ENCODE data around the gene TEAD1. TPM values are rescaled to one million over a fixed set of nuclear protein-coding genes. Genes with fewer than 3 reads are reported as not detected.

TEAD1 gene
- total and polyA plus RNA-seq, 9 of the 15 experiments (the other 6 are each of a cell fraction or from before 2014, with no cell fraction given): 1.7 to 17.7 (median 10.8) TPM

GRCh38 chr11:12989428-12990161 is 315.4 kb downstream of the TEAD1 start (continued):
- TF ChIP-seq, protein P1, sequence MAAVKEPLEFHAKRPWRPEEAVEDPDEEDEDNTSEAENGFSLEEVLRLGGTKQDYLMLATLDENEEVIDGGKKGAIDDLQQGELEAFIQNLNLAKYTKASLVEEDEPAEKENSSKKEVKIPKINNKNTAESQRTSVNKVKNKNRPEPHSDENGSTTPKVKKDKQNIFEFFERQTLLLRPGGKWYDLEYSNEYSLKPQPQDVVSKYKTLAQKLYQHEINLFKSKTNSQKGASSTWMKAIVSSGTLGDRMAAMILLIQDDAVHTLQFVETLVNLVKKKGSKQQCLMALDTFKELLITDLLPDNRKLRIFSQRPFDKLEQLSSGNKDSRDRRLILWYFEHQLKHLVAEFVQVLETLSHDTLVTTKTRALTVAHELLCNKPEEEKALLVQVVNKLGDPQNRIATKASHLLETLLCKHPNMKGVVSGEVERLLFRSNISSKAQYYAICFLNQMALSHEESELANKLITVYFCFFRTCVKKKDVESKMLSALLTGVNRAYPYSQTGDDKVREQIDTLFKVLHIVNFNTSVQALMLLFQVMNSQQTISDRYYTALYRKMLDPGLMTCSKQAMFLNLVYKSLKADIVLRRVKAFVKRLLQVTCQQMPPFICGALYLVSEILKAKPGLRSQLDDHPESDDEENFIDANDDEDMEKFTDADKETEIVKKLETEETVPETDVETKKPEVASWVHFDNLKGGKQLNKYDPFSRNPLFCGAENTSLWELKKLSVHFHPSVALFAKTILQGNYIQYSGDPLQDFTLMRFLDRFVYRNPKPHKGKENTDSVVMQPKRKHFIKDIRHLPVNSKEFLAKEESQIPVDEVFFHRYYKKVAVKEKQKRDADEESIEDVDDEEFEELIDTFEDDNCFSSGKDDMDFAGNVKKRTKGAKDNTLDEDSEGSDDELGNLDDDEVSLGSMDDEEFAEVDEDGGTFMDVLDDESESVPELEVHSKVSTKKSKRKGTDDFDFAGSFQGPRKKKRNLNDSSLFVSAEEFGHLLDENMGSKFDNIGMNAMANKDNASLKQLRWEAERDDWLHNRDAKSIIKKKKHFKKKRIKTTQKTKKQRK (IDR thresholded peaks at IDR 0.05; ENCODE audit: borderline replicate concordance, low read depth, low read length): no peak
- TF ChIP-seq ZBTB17 (CRISPR knock-in tag; IDR thresholded peaks at IDR 0.05) (no peak), DLX4 (CRISPR knock-in tag; IDR thresholded peaks at IDR 0.05) (no peak), CBFA2T2 (conservative IDR thresholded peaks at IDR 0.05) (peak; percentile 94), PATZ1 (CRISPR knock-in tag; IDR thresholded peaks at IDR 0.05; ENCODE audit: borderline replicate concordance) (no peak), ASH1L (IDR thresholded peaks at IDR 0.05; ENCODE audit: borderline replicate concordance, low read depth, partially characterized antibody) (no peak), TRIM28 (IDR thresholded peaks at IDR 0.05) (no peak), THRB (CRISPR knock-in tag; conservative IDR thresholded peaks at IDR 0.05) (peak; percentile 64; the same call in 1 of the 2 replicates), FOXA3 (CRISPR knock-in tag; conservative IDR thresholded peaks at IDR 0.05 in 1 of 2, IDR thresholded peaks at IDR 0.05 in 1 of 2) (no peak), BRF2 (IDR thresholded peaks at IDR 0.05; ENCODE audit: borderline replicate concordance, insufficient read depth, insufficient read length) (no peak), E2F4 (CRISPR knock-in tag; IDR thresholded peaks at IDR 0.05; ENCODE audit: low read depth) (no peak), ZNF263 (CRISPR knock-in tag; IDR thresholded peaks at IDR 0.05; ENCODE audit: borderline replicate concordance) (no peak)
- TF ChIP-seq, protein P2, sequence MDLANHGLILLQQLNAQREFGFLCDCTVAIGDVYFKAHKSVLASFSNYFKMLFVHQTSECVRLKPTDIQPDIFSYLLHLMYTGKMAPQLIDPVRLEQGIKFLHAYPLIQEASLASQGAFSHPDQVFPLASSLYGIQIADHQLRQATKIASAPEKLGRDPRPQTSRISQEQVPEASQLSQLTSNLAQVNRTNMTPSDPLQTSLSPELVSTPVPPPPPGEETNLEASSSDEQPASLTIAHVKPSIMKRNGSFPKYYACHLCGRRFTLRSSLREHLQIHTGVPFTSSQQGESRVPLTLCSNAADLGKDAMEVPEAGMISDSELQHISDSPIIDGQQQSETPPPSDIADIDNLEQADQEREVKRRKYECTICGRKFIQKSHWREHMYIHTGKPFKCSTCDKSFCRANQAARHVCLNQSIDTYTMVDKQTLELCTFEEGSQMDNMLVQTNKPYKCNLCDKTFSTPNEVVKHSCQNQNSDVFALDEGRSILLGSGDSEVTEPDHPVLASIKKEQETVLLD (IDR thresholded peaks at IDR 0.05): no peak
